Spleen (tissue), 11 donors: ENCODE data around the gene CHST13. TPM values are rescaled to one million over a fixed set of nuclear protein-coding genes. Genes with fewer than 3 reads are reported as not detected.

Experiments
- DNase-seq: peaks from one replicate; pipeline ENCODE4 v3.0.0-alpha.2; 2020
- H3K27ac ChIP-seq, 8 donors: fragments of 200-600 bp; sonication (generic) in 7 of 8; 1 replicate in 4 of 8; 2 replicates in 4 of 8; pipeline versions ENCODE4 v1.5.0 to v1.8.0; 2016 to 2021; ENCODE audit warnings: inconsistent platforms in 4 of 8, mild to moderate bottlenecking in 4 of 8, moderate library complexity in 1 of 8
- H3K27me3 ChIP-seq, 7 donors: fragments of 200-600 bp; sonication (generic) in 6 of 7; replicated peaks in 1 of 7; 1 replicate in 4 of 7; 2 replicates in 3 of 7; pipeline versions ENCODE4 v1.5.0 to v1.8.0; 2016 to 2021; ENCODE audit warnings: inconsistent platforms in 3 of 7, mild to moderate bottlenecking in 1 of 7
- H3K36me3 ChIP-seq, 6 donors: fragments of 200-600 bp; sonication (generic) in 5 of 6; 1 replicate in 4 of 6; 2 replicates in 2 of 6; pipeline versions ENCODE4 v1.5.0 to v1.8.0; 2016 to 2021; ENCODE audit warnings: inconsistent platforms in 2 of 6
- H3K4me1 ChIP-seq, 6 donors: fragments of 200-600 bp; sonication (generic) in 5 of 6; 1 replicate in 3 of 6; 2 replicates in 3 of 6; pipeline versions ENCODE4 v1.5.0 to v1.8.0; 2016 to 2021; ENCODE audit warnings: inconsistent platforms in 3 of 6
- H3K4me3 ChIP-seq, 8 donors: fragments of 200-600 bp; sonication (generic) in 7 of 8; 1 replicate in 4 of 8; 2 replicates in 4 of 8; pipeline versions ENCODE4 v1.5.0 to v1.8.0; 2016 to 2021; ENCODE audit warnings: inconsistent platforms in 4 of 8, mild to moderate bottlenecking in 4 of 8, moderate library complexity in 2 of 8
- H3K9me3 ChIP-seq, 8 donors: fragments of 200-600 bp; sonication (generic) in 7 of 8; 1 replicate in 4 of 8; 2 replicates in 4 of 8; pipeline versions ENCODE4 v1.5.0 to v1.8.0; 2016 to 2021; ENCODE audit warnings: inconsistent platforms in 4 of 8
- CTCF ChIP-seq, 11 experiments: fragments of 200-600 bp in 7 of 11; fragments of 450-650 bp in 4 of 11; sonication (generic) in 4 of 11; IDR thresholded peaks in 8 of 11; conservative IDR thresholded peaks in 3 of 11; 1 replicate in 7 of 11; 2 replicates in 4 of 11; pipeline versions ENCODE4 v1.4.0 to v1.8.0; 2016 to 2021; ENCODE audit warnings: antibody characterized with exemption in 11 of 11, inconsistent platforms in 4 of 11, mild to moderate bottlenecking in 1 of 11
- POLR2A ChIP-seq, 3 donors: fragments of 450-650 bp; IDR thresholded peaks; one replicate each; pipeline ENCODE4 v1.5.1; 2017; ENCODE audit warnings: antibody characterized with exemption in 3 of 3, mild to moderate bottlenecking in 1 of 3
- POLR2AphosphoS5 ChIP-seq, 3 donors: sonication (generic); formaldehyde crosslinking; IDR thresholded peaks; one replicate each; pipeline ENCODE4 v1.5.1; 2017; ENCODE audit warnings: antibody characterized with exemption in 3 of 3
- WGBS, 5 donors: extraction: QIAGEN DNeasy Blood & Tissue Kit in 3 of 5; methylation state at CpG; one replicate each; pipeline versions ENCODE4 v1.1.5 to v1.1.7; 2013 to 2018; 5-methylcytosine and 5-hydroxymethylcytosine counted together
- intact Hi-C: fragments of 100-400 bp; cut with DNase I; formaldehyde crosslinking; loops from one replicate; pipeline ENCODE4 v1.15.0; 2023; ENCODE audit warnings: low total_unique reads
- polyA plus RNA-seq, 3 donors: library from polyadenylated mRNA; stranded (reverse); fragments of 200-250 nt; gene quantifications; one replicate each; pipeline ENCODE4 v1.2.1, GENCODE V29; 2013
- total RNA-seq, 7 donors: library from RNA; depleted of rRNA in 3 of 7; stranded (reverse); fragments of >200 nt in 3 of 7; fragmentation: NEBNext Ultra II Directional in 4 of 7; extraction: Animal tissue kit (Norgen Biotek cat#: 25700) in 4 of 7; gene quantifications; one replicate each; pipeline versions ENCODE4 v1.1.0 to v1.2.1, GENCODE V29; 2016 to 2021
- donor health status: healthy with polysubstance abuse.
- donor health status: DM: no; HTN: no; CAD: no; lungs with moderate emphysema.
- donor health status: DM: no; HTN: no; CAD: no.
- donor health status: Bipolar disorder and iron deficiency.
- donor health status: healthy.
- donor health status: DM: no; HTN: no; CAD: no.
- donor health status: DM: yes; HTN: yes; CAD: no.

The CHST13 gene
- total and polyA plus RNA-seq, 10 donors: 0.26 to 11.2 (median 2.9) TPM

DNA sequence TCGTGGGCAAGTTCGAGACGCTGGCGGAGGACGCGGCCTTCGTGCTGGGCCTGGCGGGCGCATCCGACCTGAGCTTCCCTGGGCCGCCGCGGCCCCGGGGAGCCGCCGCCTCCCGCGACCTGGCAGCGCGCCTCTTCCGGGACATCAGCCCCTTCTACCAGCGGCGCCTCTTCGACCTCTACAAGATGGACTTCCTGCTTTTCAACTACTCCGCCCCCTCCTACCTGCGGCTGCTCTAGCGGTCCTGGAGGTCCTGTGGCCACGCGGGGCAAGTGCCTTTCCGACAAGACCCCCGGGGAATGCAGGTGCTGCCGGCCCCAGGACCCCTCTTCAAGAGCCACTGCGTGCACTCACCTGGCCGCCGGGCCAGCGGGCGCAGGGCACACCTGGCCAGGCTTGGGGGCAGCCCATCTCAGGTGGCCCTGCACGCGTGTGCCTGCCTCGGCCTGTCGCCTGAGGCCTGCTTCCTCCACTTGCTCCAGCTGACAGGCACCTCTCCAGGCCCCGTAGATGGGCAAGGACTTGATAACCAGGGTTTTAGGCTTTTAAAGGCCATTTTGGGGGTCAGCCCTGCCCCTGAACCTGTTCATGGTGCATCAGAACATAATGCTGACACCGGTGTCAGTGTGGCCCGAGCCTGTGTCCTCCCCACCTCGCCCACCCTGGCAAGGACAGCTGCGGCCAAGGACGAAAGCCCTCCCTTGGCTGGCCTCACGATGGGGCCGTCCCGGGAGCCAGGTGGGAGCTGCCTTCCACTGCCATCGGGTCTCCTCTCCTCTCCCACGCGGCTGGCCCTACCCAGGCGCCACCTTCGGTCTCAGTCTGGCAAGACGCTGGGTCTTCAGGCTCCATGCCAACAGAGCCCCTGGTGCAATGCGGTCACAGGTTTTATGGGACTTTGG, 18.6 kb downstream of the CHST13 start:
- Histone ChIP-seq H3K4me1 (peaks cover 0 to 29% (median 11%) of the 10 kb centered on the region in 6 donors), H3K27me3 (peaks cover 0 to 26% (median 14%) of the 10 kb centered on the region in 7 donors), H3K9me3 (no peaks in the 10 kb centered on the region), H3K27ac (no peak overlapping the region), H3K4me3 (no peak overlapping the region), H3K36me3 (no peaks in the 10 kb centered on the region)
- peak; percentile 74 for DNase-seq
- 77 to 93% (median 87%) methylated on average over 37 to 57 of the region's 57 CpGs for WGBS, 5 donors
- intact Hi-C loops: no loop called here
- TF ChIP-seq POLR2A (IDR thresholded peaks at IDR 0.05) (no peak), CTCF (IDR thresholded peaks at IDR 0.05 in 8 of 11, conservative IDR thresholded peaks at IDR 0.05 in 3 of 11) (no peak), POLR2AphosphoS5 (IDR thresholded peaks at IDR 0.05) (no peak)

DNA sequence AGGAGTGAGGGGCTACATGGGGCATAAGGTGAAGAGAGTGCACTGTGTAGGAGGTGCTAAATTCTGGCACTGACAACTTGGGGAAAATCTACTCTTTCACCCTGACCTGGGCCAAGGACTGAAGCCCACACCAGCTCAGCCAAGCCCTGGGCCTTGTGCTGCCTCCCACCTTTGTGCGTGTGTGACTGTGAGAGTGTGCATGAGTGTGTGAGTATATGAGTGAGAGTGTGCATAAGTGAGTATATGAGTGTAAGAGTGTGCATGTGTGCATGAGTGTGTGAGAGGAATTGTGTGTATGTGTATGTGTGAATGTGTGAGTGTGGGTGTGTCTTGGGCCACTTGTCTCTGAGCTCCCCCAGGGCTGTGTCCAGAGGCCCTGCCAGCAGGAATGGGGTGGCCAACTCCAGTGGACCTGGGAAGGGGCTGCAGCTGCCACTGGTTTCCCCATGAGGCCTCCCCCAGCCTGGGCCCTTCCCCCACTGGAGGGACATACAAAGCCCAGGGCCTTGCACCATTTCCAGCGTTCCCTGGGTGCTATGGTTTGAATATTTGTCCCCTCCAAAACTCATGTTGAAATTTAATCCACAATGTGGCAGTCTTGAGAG, 19.6 kb downstream of the CHST13 start:
- H3K27ac ChIP-seq: no peak overlapping the region
- DNase-seq: peak; percentile 67
- intact Hi-C loops: no loop called here
- H3K36me3 ChIP-seq: no peaks in the 10 kb centered on the region
- H3K9me3 ChIP-seq: no peaks in the 10 kb centered on the region
- TF ChIP-seq POLR2AphosphoS5 (IDR thresholded peaks at IDR 0.05) (no peak), POLR2A (IDR thresholded peaks at IDR 0.05) (no peak), CTCF (IDR thresholded peaks at IDR 0.05 in 8 of 11, conservative IDR thresholded peaks at IDR 0.05 in 3 of 11) (no peak)
- H3K4me1 ChIP-seq: peaks cover 0 to 27% (median 9%) of the 10 kb centered on the region in 6 donors
- H3K4me3 ChIP-seq: no peak overlapping the region
- WGBS, 5 donors: 68 to 97% (median 85%) methylated on average over 2 of the region's 2 CpGs
- peaks cover 0 to 26% (median 14%) of the 10 kb centered on the region in 7 donors for H3K27me3 ChIP-seq

GRCh38 chr3:126544596-126545281, 20.8 kb downstream of the CHST13 start:
- H3K9me3 ChIP-seq: no peaks in the 10 kb centered on the region
- peaks cover 0 to 33% (median 9%) of the 10 kb centered on the region in 6 donors for H3K4me1 ChIP-seq
- TF ChIP-seq CTCF (IDR thresholded peaks at IDR 0.05 in 8 of 11, conservative IDR thresholded peaks at IDR 0.05 in 3 of 11): no peak
- TF ChIP-seq POLR2AphosphoS5 (IDR thresholded peaks at IDR 0.05): no peak
- no peak for TF ChIP-seq POLR2A (IDR thresholded peaks at IDR 0.05)
- intact Hi-C loops: no loop called here
- no peaks in the 10 kb centered on the region for H3K36me3 ChIP-seq
- peak; percentile 63 for DNase-seq
- H3K27ac ChIP-seq: no peak overlapping the region
- peaks cover 0 to 26% (median 14%) of the 10 kb centered on the region in 7 donors for H3K27me3 ChIP-seq
- WGBS, 5 donors: 51 to 75% (median 53%) methylated on average over 3 to 7 of the region's 7 CpGs
- H3K4me3 ChIP-seq: no peak overlapping the region
